SKM-1 treated with dmso at 0.1 percent for 144 hours (cell line): ENCODE data around the gene ABCA1.
A peak's percentile ranks its signal among the peaks of the same experiment; 100 is the strongest.
"Not testable (repeated sequence)": the region's sequence is repeated elsewhere in the genome, so short reads cannot be mapped to it uniquely, and the experiment has no call there.

Experiments
- DNase-seq: peaks from one replicate; lab custom pipeline; 2025; ENCODE audit not compliant: unreplicated experiment; lab: John Stamatoyannopoulos, UW

Gene ABCA1

GRCh38 chr9:104769029-104769428, 158.9 kb downstream of the ABCA1 start:
- not testable (repeated sequence) for DNase-seq

- DNase-seq = no peak
Measured at GRCh38 chr9:104767507-104767906, 160.4 kb downstream of the ABCA1 start.

GRCh38 chr9:104766025-104766424, 161.9 kb downstream of the ABCA1 start:
- no peak for DNase-seq

GRCh38 chr9:104765138-104765537, 162.8 kb downstream of the ABCA1 start:
- no peak for DNase-seq

GRCh38 chr9:104758974-104759373, 169.0 kb downstream of the ABCA1 start:
- no peak for DNase-seq

- no peak for DNase-seq
Measured at GRCh38 chr9:104750185-104750767, 177.7 kb downstream of the ABCA1 start.

- DNase-seq = no peak
Measured at GRCh38 chr9:104748359-104749031, 179.5 kb downstream of the ABCA1 start.

- peak; percentile 62 for DNase-seq
Measured at GRCh38 chr9:104747565-104748358, 180.2 kb downstream of the ABCA1 start, which contains the start of gene NIPSNAP3A. Gene NIPSNAP3A, plus strand, starts transcription at chr9:104747683. Its CDS starts 110 bp downstream, at chr9:104747793.

- DNase-seq = no peak
Measured at GRCh38 chr9:104747245-104747564, 180.8 kb downstream of the ABCA1 start.

- DNase-seq = no peak
Measured at GRCh38 chr9:104746798-104747197, 181.2 kb downstream of the ABCA1 start.

- no peak for DNase-seq
Measured at GRCh38 chr9:104746285-104746684, 181.7 kb downstream of the ABCA1 start.

GRCh38 chr9:104745852-104746251, 182.1 kb downstream of the ABCA1 start:
- no peak for DNase-seq

GRCh38 chr9:104743376-104743985, 184.5 kb downstream of the ABCA1 start:
- DNase-seq = peak; percentile 36

- DNase-seq = no peak
Measured at GRCh38 chr9:104740621-104741020, 187.3 kb downstream of the ABCA1 start.

GRCh38 chr9:104738452-104738851, 189.5 kb downstream of the ABCA1 start:
- no peak for DNase-seq
